Fibroblast of peridontal ligament (primary cell): Measurements from ENCODE around the gene CDK2.

Experiments used
- DNase-seq: peaks from one replicate; pipeline ENCODE4 v3.0.0-alpha.2; 2010; ENCODE audit errors: extremely low read depth

CDK2 gene

GRCh38 chr12:56011509-56012090, 45.0 kb downstream of the CDK2 start:
- no peak for DNase-seq

- DNase-seq: no peak
Observed at GRCh38 chr12:56013482-56013881, 46.9 kb downstream of the CDK2 start.

GRCh38 chr12:56014205-56014604, 47.6 kb downstream of the CDK2 start:
- no peak for DNase-seq

GRCh38 chr12:56017181-56017580, 50.6 kb downstream of the CDK2 start:
- no peak for DNase-seq

GRCh38 chr12:56018356-56018755, 51.7 kb downstream of the CDK2 start:
- DNase-seq: no peak

GRCh38 chr12:56020423-56021184, 54.0 kb downstream of the CDK2 start, which contains the start of gene IKZF4:
IKZF4 (plus strand) TSS chr12:56021043; CDS start chr12:56021494, 451 bp downstream.
- DNase-seq: peak; percentile 51

- DNase-seq: peak; percentile 17
Observed at GRCh38 chr12:56021889-56022497, 55.4 kb downstream of the CDK2 start.
